Endothelial cell of umbilical vein (primary cell): ENCODE measurements around the gene GANAB. TPM values are rescaled to one million over a fixed set of nuclear protein-coding genes. Genes with fewer than 3 reads are reported as not detected.
A peak's percentile ranks its signal among the peaks of the same experiment; 100 is the strongest.

Experiments
- BruUV-seq: library from RNA; stranded (reverse); fragments of 400-500 nt; replicated peaks from 2 replicates; lab custom pipeline; 2021; lab: Mats Ljungman, UMichigan
- CTCF ChIA-PET: fragments of 300-600, 350-600 bp; sonication (Branson Sonifier 250); formaldehyde crosslinking; loops from one replicate; lab custom pipeline; 2021; ENCODE audit warnings: antibody characterized with exemption, inconsistent platforms; lab: Charles Lee
- POLR2A ChIA-PET: fragments of 300-600, 350-600 bp; sonication (Branson Sonifier 250); formaldehyde crosslinking; loops from one replicate; lab custom pipeline; 2021; ENCODE audit warnings: antibody characterized with exemption, inconsistent platforms; lab: Charles Lee
- DNase-seq: peaks from one replicate; pipeline ENCODE4 v3.0.0-alpha.2; 2011; ENCODE audit warnings: low read depth, low spot score
- FAIRE-seq: peaks from 2 replicates; lab custom pipeline; 2011; peaks lifted over from hg19 to GRCh38; lab: Jason Lieb, UNC
- H2AFZ ChIP-seq: 2 replicates; pipeline ENCODE4 v1.6.0; 2012; ENCODE audit warnings: low read depth, low read length, control low read depth, inconsistent platforms
- H3K27ac ChIP-seq: 2 replicates; pipeline ENCODE4 v1.5.1; 2011; ENCODE audit warnings: low read depth, mild to moderate bottlenecking, control low read depth, low read length, moderate library complexity; ENCODE audit not compliant: insufficient read depth
- H3K27me3 ChIP-seq, 2 experiments: 2 replicates each; pipeline versions ENCODE4 v1.6.0 to v1.6.1; 2011; ENCODE audit warnings: low read length in 2 of 2, mixed read lengths in 1 of 2; ENCODE audit not compliant: control insufficient read depth in 2 of 2, insufficient read depth in 2 of 2
- H3K36me3 ChIP-seq, 2 experiments: 2 replicates in 1 of 2; 3 replicates in 1 of 2; pipeline ENCODE4 v1.5.1; 2011; ENCODE audit warnings: low read length in 2 of 2, mild to moderate bottlenecking in 1 of 2, moderate library complexity in 1 of 2; ENCODE audit not compliant: control insufficient read depth in 2 of 2, insufficient read depth in 2 of 2; ENCODE audit errors: extremely low read depth in 1 of 2
- H3K4me1 ChIP-seq: 3 replicates; pipeline ENCODE4 v1.5.1; 2011; ENCODE audit warnings: mild to moderate bottlenecking, low read length; ENCODE audit not compliant: control insufficient read depth, insufficient read depth; ENCODE audit errors: extremely low read depth
- H3K4me2 ChIP-seq: 2 replicates; pipeline ENCODE4 v1.6.1; 2011; ENCODE audit warnings: low read length, control low read depth, mixed read lengths; ENCODE audit not compliant: insufficient read depth
- H3K4me3 ChIP-seq, 3 experiments: fragments of 200-600 bp in 1 of 3; sonication (generic), shearing (Covaris generic) in 1 of 3; replicated peaks in 1 of 3; 2 replicates each; pipeline ENCODE4 v1.5.1; 2011 to 2016; ENCODE audit warnings: control low read depth in 3 of 3, low read length in 3 of 3, mild to moderate bottlenecking in 2 of 3, inconsistent platforms in 1 of 3, low read depth in 1 of 3, moderate library complexity in 1 of 3; ENCODE audit not compliant: insufficient read depth in 1 of 3
- H3K79me2 ChIP-seq: 2 replicates; pipeline ENCODE4 v1.6.0; 2012; ENCODE audit warnings: low read length, inconsistent platforms; ENCODE audit not compliant: control insufficient read depth, insufficient read depth
- H3K9ac ChIP-seq: replicated peaks from 2 replicates; pipeline ENCODE3; 2011; ENCODE audit warnings: low read length, control low read depth; ENCODE audit not compliant: insufficient read depth; ENCODE audit errors: extremely low read depth
- H3K9me1 ChIP-seq: replicated peaks from 3 replicates; pipeline ENCODE4 v1.6.0; 2011; ENCODE audit warnings: mild to moderate bottlenecking, low read length; ENCODE audit not compliant: control insufficient read depth, insufficient read depth; ENCODE audit errors: extremely low read depth
- H3K9me3 ChIP-seq: replicated peaks from 2 replicates; pipeline ENCODE4 v1.5.1; 2012; ENCODE audit warnings: low read length, inconsistent platforms; ENCODE audit not compliant: control insufficient read depth, insufficient read depth
- H4K20me1 ChIP-seq: replicated peaks from 2 replicates; pipeline ENCODE3; 2011; ENCODE audit warnings: mild to moderate bottlenecking, low read length; ENCODE audit not compliant: control insufficient read depth, insufficient read depth; ENCODE audit errors: extremely low read depth
- CTCF ChIP-seq, 2 donors: IDR thresholded peaks; 1 replicate in 1 of 2; 2 replicates in 1 of 2; pipeline ENCODE4 v1.5.1; 2011; ENCODE audit warnings: low read length in 2 of 2, mild to moderate bottlenecking in 2 of 2, moderate library complexity in 2 of 2, control low read depth in 1 of 2, inconsistent platforms in 1 of 2, low read depth in 1 of 2; ENCODE audit not compliant: insufficient read depth in 1 of 2; ENCODE audit errors: extremely low read depth in 1 of 2
- MAX ChIP-seq: IDR thresholded peaks from 2 replicates; pipeline ENCODE4 v1.6.1; 2011; ENCODE audit not compliant: insufficient read depth, insufficient read length
- POLR2A ChIP-seq: IDR thresholded peaks from 2 replicates; pipeline ENCODE4 v1.6.1; 2012; ENCODE audit warnings: low read depth, mild to moderate bottlenecking, control low read depth, low read length
- dilution Hi-C: fragments of 300-500 bp; cut with MboI; formaldehyde crosslinking; loops from one replicate; pipeline ENCODE4 v1.15.0; 2019; ENCODE audit warnings: low sequenced_read_pairs; ENCODE audit not compliant: extremely low pct_ligation_motif_present
- intact Hi-C: fragments of 100-400 bp; cut with micrococcal nuclease; formaldehyde crosslinking; loops from one replicate; pipeline ENCODE4 v1.10.0; 2022
- polyA plus RNA-seq, 4 experiments: library from polyadenylated mRNA; depleted of rRNA in 3 of 4; stranded (reverse) in 3 of 4; unstranded in 1 of 4; fragments of >200 nt; gene quantifications; 2 replicates each; pipeline versions ENCODE4 v1.2.1 to v1.2.3, GENCODE V29; 2011 to 2012; ENCODE audit warnings: missing spikeins in 1 of 4
- total RNA-seq: library from RNA; stranded (reverse); gene quantifications from 2 replicates; pipeline ENCODE4 v1.2.3, GENCODE V29; 2021

The GANAB gene
- total and polyA plus RNA-seq, 2 donors (not counting 3 experiments of a cell fraction or from before 2014, with no cell fraction given) = 389 to 455 TPM

- no peaks in the 10 kb centered on the region for H3K27me3 ChIP-seq
- BruUV-seq = TSS peak; percentile 39
- intact Hi-C loops = loop anchor here (1.0 to 5.0 kb wide), 7 partner anchors 9 to 215 kb away; partner anchors contain the start of genes B3GAT3, C11orf98, CSKMT and EEF1G
- FAIRE-seq (peak; percentile 77), DNase-seq (peak; percentile 66)
- H3K9ac ChIP-seq = peak overlapping the region; percentile 57
- H3K36me3 ChIP-seq = peaks cover 0 to 11% of the 10 kb centered on the region in 2 experiments
- peaks cover 14% of the 10 kb centered on the region for H3K79me2 ChIP-seq
- H3K9me1 ChIP-seq = no peaks in the 10 kb centered on the region
- H3K4me2 ChIP-seq = peak overlapping the region; percentile 87
- H2AFZ ChIP-seq = peak overlapping the region; percentile 51
- TF ChIP-seq CTCF (IDR thresholded peaks at IDR 0.05; ENCODE audit: extremely low read depth in 1 of 2, insufficient read depth in 1 of 2, low read depth in 1 of 2, low read length in 2 of 2) = peak in 1 of 2 donors; percentile 0
- TF ChIP-seq MAX = no peak
- peak; percentile 44 for TF ChIP-seq POLR2A
- no peaks in the 10 kb centered on the region for H4K20me1 ChIP-seq
- H3K4me3 ChIP-seq = peak overlapping the region; percentile 61 to 74 (median 67)
- ChIA-PET POLR2A (interaction anchor here (0.6 to 2.0 kb wide), 6 partner anchors 10 to 229 kb away, joined by 3 to 9 read pairs (median 4); partner anchors contain the start of genes B3GAT3, C11orf98, CSKMT and EEF1G), CTCF (interaction anchor here (0.6 to 5.7 kb wide), 19 partner anchors 8 to 639 kb away, joined by 3 to 48 read pairs (median 5); partner anchors contain the start of genes B3GAT3, C11orf98, CSKMT and EEF1G)
- H3K27ac ChIP-seq = peak overlapping the region; percentile 30
- H3K9me3 ChIP-seq = no peaks in the 10 kb centered on the region
- dilution Hi-C loops = no loop called here
- peaks cover 22% of the 10 kb centered on the region for H3K4me1 ChIP-seq
Observed at GRCh38 chr11:62611705-62612365, 34.6 kb downstream of the GANAB start.
